ENCODE results near the gene HECTD3. TPM values are rescaled to one million over a fixed set of nuclear protein-coding genes. Genes with fewer than 3 reads are reported as not detected.

Gene HECTD3
- 41.1 TPM for total RNA-seq
- long read RNA-seq, transcript HECTD3-202 (21 exons, 3,610 nt) = major isoform, 13 of 36 reads
- long read RNA-seq, partial matches to known transcripts = 14 of 36 reads
- long read RNA-seq, other reads (novel, unspliced or antisense) = 9 of 36 reads

GRCh38 chr1:45010855-45011811 lies at the start of gene HECTD3:
Gene HECTD3 (minus strand): TSS chr1:45011324. CDS start chr1:45011257, 67 bp downstream.
- DNase-seq (ENCODE audit: low spot score) = peak; percentile 91

- no peak for DNase-seq (ENCODE audit: low spot score)
Observed at GRCh38 chr1:45059829-45060228, 48.7 kb upstream of the HECTD3 start.

- no peak for DNase-seq (ENCODE audit: low spot score)
Observed at GRCh38 chr1:45057542-45057941, 46.4 kb upstream of the HECTD3 start.

GRCh38 chr1:45051005-45051772 lies 40.1 kb upstream of the HECTD3 start:
- no peak for DNase-seq (ENCODE audit: low spot score)

- DNase-seq (ENCODE audit: low spot score) = no peak
Observed at GRCh38 chr1:45047032-45047431, 35.9 kb upstream of the HECTD3 start.

- DNase-seq (ENCODE audit: low spot score) = no peak
Observed at GRCh38 chr1:45044916-45045315, 33.8 kb upstream of the HECTD3 start.

GRCh38 chr1:45043094-45043493 lies 32.0 kb upstream of the HECTD3 start:
- no peak for DNase-seq (ENCODE audit: low spot score)

GRCh38 chr1:45040297-45040696 lies 29.2 kb upstream of the HECTD3 start:
- no peak for DNase-seq (ENCODE audit: low spot score)

- DNase-seq (ENCODE audit: low spot score) = no peak
Observed at GRCh38 chr1:45038661-45039364, 27.7 kb upstream of the HECTD3 start.

- no peak for DNase-seq (ENCODE audit: low spot score)
Observed at GRCh38 chr1:45038240-45038639, 27.1 kb upstream of the HECTD3 start.

GRCh38 chr1:45037456-45037855 lies 26.3 kb upstream of the HECTD3 start:
- no peak for DNase-seq (ENCODE audit: low spot score)

GRCh38 chr1:45035631-45036301 lies 24.6 kb upstream of the HECTD3 start:
- DNase-seq (ENCODE audit: low spot score) = no peak

GRCh38 chr1:45033356-45033755 lies 22.2 kb upstream of the HECTD3 start:
- DNase-seq (ENCODE audit: low spot score) = no peak

GRCh38 chr1:45032837-45033236 lies 21.7 kb upstream of the HECTD3 start:
- DNase-seq (ENCODE audit: low spot score) = no peak

- no peak for DNase-seq (ENCODE audit: low spot score)
Observed at GRCh38 chr1:45026446-45026845, 15.3 kb upstream of the HECTD3 start.

- DNase-seq (ENCODE audit: low spot score) = no peak
Observed at GRCh38 chr1:45023663-45024062, 12.5 kb upstream of the HECTD3 start.

- no peak for DNase-seq (ENCODE audit: low spot score)
Observed at GRCh38 chr1:45018599-45019230, 7.6 kb upstream of the HECTD3 start.

GRCh38 chr1:45016767-45017166 lies 5.6 kb upstream of the HECTD3 start:
- no peak for DNase-seq (ENCODE audit: low spot score)

- no peak for DNase-seq (ENCODE audit: low spot score)
Observed at GRCh38 chr1:45016090-45016697, 5.1 kb upstream of the HECTD3 start.

- no peak for DNase-seq (ENCODE audit: low spot score)
Observed at GRCh38 chr1:45015683-45016082, 4.6 kb upstream of the HECTD3 start.

Measured in mesenteric fat pad (tissue), 1 donor.